ENCODE measurements around the gene CAV3.

CAV3 gene

GRCh38 chr3:8736436-8736835, 2.8 kb downstream of the CAV3 start:
- DNase-seq, result no peak

GRCh38 chr3:8737301-8737700, 3.7 kb downstream of the CAV3 start:
- DNase-seq, result no peak

GRCh38 chr3:8737823-8738222, 4.2 kb downstream of the CAV3 start:
- DNase-seq, result no peak

- DNase-seq, result no peak
Observed at GRCh38 chr3:8738639-8739038, 5.0 kb downstream of the CAV3 start.

- no peak for DNase-seq
Observed at GRCh38 chr3:8739757-8740504, 6.3 kb downstream of the CAV3 start.

- no peak for DNase-seq
Observed at GRCh38 chr3:8741581-8742261, 8.1 kb downstream of the CAV3 start.

GRCh38 chr3:8743021-8743601, 9.5 kb downstream of the CAV3 start:
- DNase-seq, result no peak

- DNase-seq, result no peak
Observed at GRCh38 chr3:8743911-8744310, 10.3 kb downstream of the CAV3 start.

GRCh38 chr3:8745619-8746370, 12.2 kb downstream of the CAV3 start:
- no peak for DNase-seq

- no peak for DNase-seq
Observed at GRCh38 chr3:8746780-8747345, 13.3 kb downstream of the CAV3 start.

- DNase-seq, result no peak
Observed at GRCh38 chr3:8749316-8749715, 15.7 kb downstream of the CAV3 start.

GRCh38 chr3:8752832-8753231, 19.2 kb downstream of the CAV3 start:
- DNase-seq, result no peak

GRCh38 chr3:8755097-8755496, 21.5 kb downstream of the CAV3 start:
- DNase-seq, result no peak

GRCh38 chr3:8755564-8756237, 22.1 kb downstream of the CAV3 start:
- DNase-seq, result peak in 1 of 2 experiments; percentile 10

- DNase-seq, result no peak
Observed at GRCh38 chr3:8756671-8757070, 23.1 kb downstream of the CAV3 start.

GRCh38 chr3:8757551-8758518, 24.2 kb downstream of the CAV3 start:
- DNase-seq, result no peak

GRCh38 chr3:8759038-8759707, 25.6 kb downstream of the CAV3 start:
- DNase-seq, result no peak

- DNase-seq, result no peak
Observed at GRCh38 chr3:8760091-8760490, 26.5 kb downstream of the CAV3 start.

GRCh38 chr3:8760506-8760905, 26.9 kb downstream of the CAV3 start:
- no peak for DNase-seq

GRCh38 chr3:8761866-8762265, 28.3 kb downstream of the CAV3 start:
- no peak for DNase-seq
